Nephron progenitor cell (in vitro differentiated cells): ENCODE measurements around the gene HEG1.
A peak's percentile ranks its signal among the peaks of the same experiment; 100 is the strongest.

ENCODE experiments used
- DNase-seq: peaks from one replicate; pipeline ENCODE4 v3.0.0; 2021
- H3K27ac Mint-ChIP-seq: 2 replicates; pipeline ENCODE4 v1.8.0; 2021; ENCODE audit warnings: mild to moderate bottlenecking, moderate library complexity, mixed read lengths
- H3K27me3 Mint-ChIP-seq: 2 replicates; pipeline ENCODE4 v1.8.0; 2021; ENCODE audit warnings: mild to moderate bottlenecking, low read depth, mixed read lengths; ENCODE audit not compliant: poor library complexity
- H3K36me3 Mint-ChIP-seq: 2 replicates; pipeline ENCODE4 v1.8.0; 2021; ENCODE audit warnings: low read depth, mixed read lengths
- H3K4me1 Mint-ChIP-seq: 2 replicates; pipeline ENCODE4 v1.8.0; 2021; ENCODE audit warnings: mixed read lengths
- H3K4me3 Mint-ChIP-seq: 2 replicates; pipeline ENCODE4 v1.8.0; 2021; ENCODE audit warnings: mild to moderate bottlenecking, moderate library complexity, mixed read lengths
- H3K9me3 Mint-ChIP-seq: 2 replicates; pipeline ENCODE4 v1.8.0; 2021; ENCODE audit warnings: mild to moderate bottlenecking, moderate library complexity, mixed read lengths
- TF ChIP-seq, protein P1 (sequence below): fragments of 200-600 bp; sonication (generic); IDR thresholded peaks from 2 replicates; pipeline ENCODE4 v1.5.0; 2021; ENCODE audit warnings: antibody characterized with exemption

The HEG1 gene

GRCh38 chr3:125024817-125025216 lies 31.0 kb downstream of the HEG1 start:
- Mint-ChIP-seq H3K27me3 (no peaks in the 10 kb centered on the region), H3K4me1 (peaks cover 11% of the 10 kb centered on the region), H3K36me3 (peaks cover 38% of the 10 kb centered on the region), H3K27ac (peak overlapping the region; percentile 80), H3K4me3 (no peak overlapping the region), H3K9me3 (no peaks in the 10 kb centered on the region)
- TF ChIP-seq, protein P1, sequence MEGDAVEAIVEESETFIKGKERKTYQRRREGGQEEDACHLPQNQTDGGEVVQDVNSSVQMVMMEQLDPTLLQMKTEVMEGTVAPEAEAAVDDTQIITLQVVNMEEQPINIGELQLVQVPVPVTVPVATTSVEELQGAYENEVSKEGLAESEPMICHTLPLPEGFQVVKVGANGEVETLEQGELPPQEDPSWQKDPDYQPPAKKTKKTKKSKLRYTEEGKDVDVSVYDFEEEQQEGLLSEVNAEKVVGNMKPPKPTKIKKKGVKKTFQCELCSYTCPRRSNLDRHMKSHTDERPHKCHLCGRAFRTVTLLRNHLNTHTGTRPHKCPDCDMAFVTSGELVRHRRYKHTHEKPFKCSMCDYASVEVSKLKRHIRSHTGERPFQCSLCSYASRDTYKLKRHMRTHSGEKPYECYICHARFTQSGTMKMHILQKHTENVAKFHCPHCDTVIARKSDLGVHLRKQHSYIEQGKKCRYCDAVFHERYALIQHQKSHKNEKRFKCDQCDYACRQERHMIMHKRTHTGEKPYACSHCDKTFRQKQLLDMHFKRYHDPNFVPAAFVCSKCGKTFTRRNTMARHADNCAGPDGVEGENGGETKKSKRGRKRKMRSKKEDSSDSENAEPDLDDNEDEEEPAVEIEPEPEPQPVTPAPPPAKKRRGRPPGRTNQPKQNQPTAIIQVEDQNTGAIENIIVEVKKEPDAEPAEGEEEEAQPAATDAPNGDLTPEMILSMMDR = no peak
- DNase-seq = no peak

- H3K27me3 Mint-ChIP-seq = no peaks in the 10 kb centered on the region
- peaks cover 11% of the 10 kb centered on the region for H3K4me1 Mint-ChIP-seq
- TF ChIP-seq, protein P1 = no peak
- no peak for DNase-seq
- no peak overlapping the region for H3K27ac Mint-ChIP-seq
- H3K9me3 Mint-ChIP-seq = no peaks in the 10 kb centered on the region
- peaks cover 44% of the 10 kb centered on the region for H3K36me3 Mint-ChIP-seq
- H3K4me3 Mint-ChIP-seq = no peak overlapping the region
Measured at GRCh38 chr3:125023833-125024555, 31.8 kb downstream of the HEG1 start.

DNA sequence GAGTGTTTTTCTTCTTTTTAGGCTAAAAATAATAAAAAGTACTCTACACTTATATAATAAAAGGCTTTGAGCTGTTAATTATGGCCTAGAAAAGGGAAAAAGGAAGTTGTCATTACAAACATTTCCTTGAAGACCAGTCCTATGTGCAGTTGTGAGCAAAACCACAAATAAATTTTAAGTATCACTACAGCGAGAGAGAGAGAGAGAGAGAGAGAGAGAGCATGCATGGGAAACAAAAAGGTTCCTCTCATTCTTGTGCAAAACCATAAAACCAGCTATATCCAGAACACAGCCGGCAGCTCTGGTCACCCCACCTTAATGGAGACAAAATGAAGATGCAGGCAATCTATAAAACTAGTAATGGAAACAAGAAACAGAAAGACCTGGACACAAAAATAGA lies 33.6 kb downstream of the HEG1 start:
- Mint-ChIP-seq H3K36me3 (peaks cover 48% of the 10 kb centered on the region), H3K4me1 (peaks cover 11% of the 10 kb centered on the region), H3K9me3 (no peaks in the 10 kb centered on the region), H3K27me3 (peaks cover 3% of the 10 kb centered on the region), H3K27ac (no peak overlapping the region), H3K4me3 (no peak overlapping the region)
- TF ChIP-seq, protein P1 = no peak
- no peak for DNase-seq

- H3K36me3 Mint-ChIP-seq = peaks cover 52% of the 10 kb centered on the region
- no peak overlapping the region for H3K4me3 Mint-ChIP-seq
- no peak for DNase-seq
- H3K27ac Mint-ChIP-seq = no peak overlapping the region
- H3K27me3 Mint-ChIP-seq = peaks cover 3% of the 10 kb centered on the region
- H3K9me3 Mint-ChIP-seq = no peaks in the 10 kb centered on the region
- peaks cover under 1% of the 10 kb centered on the region for H3K4me1 Mint-ChIP-seq
- TF ChIP-seq, protein P1 = no peak
Measured at GRCh38 chr3:125019271-125019670, 36.5 kb downstream of the HEG1 start.

DNA sequence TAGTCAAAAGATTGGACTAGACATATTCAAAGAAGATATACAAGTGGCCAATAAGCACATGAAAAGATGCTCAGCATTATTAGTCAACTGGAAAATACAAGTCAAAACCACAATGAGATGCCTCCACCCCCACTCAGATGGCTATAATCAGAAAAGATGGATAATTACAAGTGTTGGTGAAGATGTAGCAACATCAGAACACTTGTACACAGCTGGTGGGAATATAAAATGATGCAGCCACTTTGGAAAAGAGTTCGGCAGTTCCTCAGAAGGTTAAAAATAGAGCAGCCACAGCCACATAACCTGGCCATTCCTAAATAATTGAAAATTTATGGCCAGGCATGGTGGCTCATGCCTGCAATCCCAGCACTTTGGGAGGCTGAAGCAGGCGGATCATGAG lies 38.4 kb downstream of the HEG1 start:
- Mint-ChIP-seq H3K27ac (no peak overlapping the region), H3K36me3 (peaks cover 69% of the 10 kb centered on the region), H3K9me3 (no peaks in the 10 kb centered on the region), H3K27me3 (peaks cover 3% of the 10 kb centered on the region), H3K4me1 (peaks cover 12% of the 10 kb centered on the region), H3K4me3 (no peak overlapping the region)
- TF ChIP-seq, protein P1 = no peak
- no peak for DNase-seq

DNA sequence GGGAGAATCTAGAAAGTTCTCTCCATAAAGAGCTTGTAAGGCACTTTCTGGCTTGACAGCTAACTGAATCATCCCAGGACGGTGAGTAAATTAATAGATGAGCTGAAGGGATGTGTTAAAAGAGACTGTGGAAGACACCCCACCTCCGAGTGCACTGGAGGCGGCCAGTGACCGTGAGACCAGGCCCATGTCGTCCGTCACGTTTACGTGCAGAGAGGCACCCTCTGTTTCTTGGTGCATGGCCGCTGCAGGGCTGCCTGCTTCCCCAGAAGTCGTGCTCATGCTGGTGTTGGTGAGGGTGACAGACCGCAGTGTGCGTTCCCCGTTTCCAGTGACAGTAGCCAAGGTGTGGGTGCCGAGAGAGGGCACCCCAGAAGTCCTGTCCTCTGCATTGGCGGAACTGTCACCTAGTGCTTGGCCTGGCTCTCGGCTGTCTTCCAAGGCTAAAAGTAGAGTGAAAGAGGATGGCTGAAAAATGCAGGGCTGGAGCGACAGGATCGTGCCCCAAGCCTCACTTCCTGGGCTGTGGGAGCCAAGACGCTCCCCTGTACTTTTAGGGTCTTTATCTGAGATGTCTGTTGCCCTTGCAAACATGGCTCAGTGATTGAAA lies 41.1 kb downstream of the HEG1 start:
- no peaks in the 10 kb centered on the region for H3K9me3 Mint-ChIP-seq
- peaks cover 62% of the 10 kb centered on the region for H3K36me3 Mint-ChIP-seq

More for the DNA sequence above, 41.1 kb downstream of the HEG1 start:
- Mint-ChIP-seq H3K4me1 (peaks cover 22% of the 10 kb centered on the region), H3K27ac (no peak overlapping the region), H3K27me3 (peaks cover 3% of the 10 kb centered on the region), H3K4me3 (no peak overlapping the region)
- TF ChIP-seq, protein P1 = no peak
- no peak for DNase-seq
